Sciatic nerve (tissue), 2 donors: ENCODE results near the gene HOXA1. TPM values are rescaled to one million over a fixed set of nuclear protein-coding genes. Genes with fewer than 3 reads are reported as not detected.

Source experiments
- ATAC-seq: fragments of 200-7000 bp; cut with Tn5 transposase; one replicate; pipeline ENCODE4 v1.9.1; 2020; ENCODE audit warnings: mild to moderate bottlenecking, moderate library complexity
- DNase-seq: peaks from one replicate; pipeline ENCODE4 v3.0.0-alpha.2; 2020; ENCODE audit warnings: low spot score
- intact Hi-C: fragments of 100-400 bp; cut with DNase I; formaldehyde crosslinking; loops from one replicate; pipeline ENCODE4 v1.14.2; 2022
- total RNA-seq: library from RNA; stranded (reverse); fragmentation: NEBNext Ultra II Directional; extraction: Animal tissue kit (Norgen Biotek cat#: 25700); gene quantifications from one replicate; pipeline ENCODE4 v1.2.1, GENCODE V29; 2021
- donor health status: DM: no; HTN: no; CAD: no.
- donor health status: DM: no; HTN: no; CAD: no.

The HOXA1 gene
- total RNA-seq, 1 donor from 2014 or later: 0.98 TPM

- peak; percentile 68 for ATAC-seq
- intact Hi-C loops: no loop called here
- peak; percentile 86 for DNase-seq
These were observed 14.6 kb upstream of the HOXA1 start for GRCh38 chr7:27110186-27111031.

DNA sequence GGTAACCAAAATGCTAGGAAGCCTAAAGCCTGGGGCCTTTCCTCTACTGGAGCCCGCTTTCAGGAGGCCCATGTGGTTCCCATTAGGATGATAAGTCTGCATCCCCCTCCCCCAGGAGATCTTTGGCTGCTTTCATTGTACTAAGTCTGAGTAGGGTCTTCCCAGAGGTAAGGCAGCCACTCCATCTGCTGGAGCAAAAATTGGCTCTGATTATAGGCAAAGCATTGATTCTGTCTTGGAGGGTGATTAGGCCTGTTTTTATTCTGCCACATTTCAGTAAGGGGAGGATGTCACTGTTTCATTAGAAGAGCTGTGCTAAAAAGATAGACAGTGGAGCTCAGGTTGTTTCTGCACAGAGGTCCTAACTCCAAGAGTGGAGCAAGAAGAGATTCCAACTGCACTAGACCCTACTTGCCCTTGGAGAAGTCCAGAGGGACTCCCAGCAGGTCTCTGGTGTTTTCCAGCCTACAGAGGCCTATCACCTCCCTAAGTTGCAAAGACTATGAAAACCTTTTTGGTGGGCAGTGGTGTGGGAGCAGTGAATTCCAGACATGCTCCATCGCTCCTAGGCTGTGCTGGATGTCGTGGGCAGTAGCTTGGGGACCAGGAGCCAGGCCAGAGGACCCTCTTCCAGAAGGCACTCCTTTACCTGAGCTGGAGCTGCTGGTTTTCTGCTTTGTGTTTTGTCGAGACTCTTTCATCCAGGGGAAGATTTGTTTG is 13.8 kb upstream of the HOXA1 start:
- no peak for ATAC-seq
- no peak for DNase-seq
- intact Hi-C loops: no loop called here

DNA sequence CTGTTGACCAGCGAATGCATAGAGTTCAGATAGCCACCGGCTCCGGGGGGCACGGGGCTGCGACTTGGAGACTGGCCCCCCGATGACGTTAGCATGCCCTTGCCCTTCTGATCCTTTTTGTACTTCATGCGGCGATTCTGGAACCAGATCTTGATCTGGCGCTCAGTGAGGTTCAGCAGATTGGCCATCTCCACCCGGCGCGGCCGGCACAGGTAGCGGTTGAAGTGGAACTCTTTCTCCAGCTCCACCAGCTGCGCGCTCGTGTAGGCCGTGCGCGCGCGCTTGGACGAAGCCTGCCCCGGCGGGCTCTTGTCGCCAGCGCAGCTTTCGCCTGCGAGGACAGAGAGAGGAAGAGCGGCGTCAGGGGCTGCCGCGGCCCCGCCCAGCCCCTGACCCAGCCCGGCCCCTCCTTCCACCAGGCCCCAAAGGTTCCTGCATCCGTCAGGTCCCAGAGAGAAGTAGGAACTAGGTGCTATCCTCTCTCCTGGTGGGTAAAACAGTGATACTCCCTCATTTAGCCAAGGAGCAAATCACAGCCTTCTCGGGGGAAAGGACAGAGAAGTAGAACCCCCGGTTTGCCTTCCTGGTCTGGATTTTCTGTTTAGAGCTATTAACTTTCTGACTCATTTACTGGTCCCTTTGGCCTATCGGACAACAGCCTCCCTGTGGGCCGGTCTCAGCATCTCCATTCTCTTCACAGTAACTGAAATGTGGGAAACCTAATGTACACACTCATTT is 12.8 kb upstream of the HOXA1 start:
- intact Hi-C loops: no loop called here
- DNase-seq: peak; percentile 76
- peak; percentile 54 for ATAC-seq

DNA sequence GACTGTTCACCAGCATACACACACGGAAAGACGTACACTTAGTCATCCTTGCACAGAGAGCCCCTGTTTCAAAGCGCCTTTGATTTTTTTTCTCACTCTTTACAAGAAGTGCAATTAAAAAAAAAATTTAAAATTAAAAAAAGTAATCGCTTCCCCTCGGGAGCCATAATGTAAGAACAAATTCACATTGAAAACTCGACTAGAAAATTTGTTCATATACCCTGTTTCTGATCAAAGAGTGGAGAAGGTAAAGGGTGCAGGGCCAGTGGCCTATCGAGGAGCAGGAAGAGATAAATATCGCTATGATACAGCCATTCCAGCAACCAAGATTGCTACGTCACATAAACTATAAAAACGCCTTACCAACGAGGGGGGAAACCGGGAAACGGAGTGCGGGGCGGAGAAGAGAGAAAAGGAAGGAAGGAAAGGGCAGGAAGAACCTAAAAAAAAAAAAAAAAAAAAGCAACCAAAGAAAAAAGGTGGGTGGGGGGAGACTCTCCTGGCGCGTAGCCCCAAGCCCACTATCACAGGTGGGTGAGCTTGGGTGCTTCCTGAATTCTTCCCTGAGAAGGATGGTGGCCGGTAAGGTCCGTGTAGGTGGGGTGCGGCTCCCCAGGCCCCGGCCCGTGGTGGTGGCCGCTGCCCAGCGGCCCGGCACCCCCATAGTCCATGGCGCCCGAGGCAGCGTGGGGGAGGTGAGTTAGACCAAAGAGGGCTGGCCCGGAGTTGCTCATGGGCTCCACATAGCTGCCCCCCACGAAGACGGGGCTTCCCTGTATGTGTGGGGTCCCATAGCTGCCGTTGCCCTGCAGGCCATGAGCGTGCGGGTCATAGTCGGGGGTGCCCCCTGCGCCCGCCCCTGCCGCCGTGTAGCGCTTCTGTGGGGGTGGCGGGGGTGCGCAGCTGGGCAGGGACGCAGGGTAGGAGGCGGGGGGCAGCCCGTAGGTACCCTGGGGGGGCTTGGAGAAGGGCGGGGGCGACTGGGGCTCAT is 11.9 kb upstream of the HOXA1 start:
- peak; percentile 2 for ATAC-seq
- intact Hi-C loops: no loop called here
- peak; percentile 57 for DNase-seq

GRCh38 chr7:27106901-27107240 is 11.1 kb upstream of the HOXA1 start:
- intact Hi-C loops: no loop called here
- DNase-seq (no peak), ATAC-seq (no peak)

DNA sequence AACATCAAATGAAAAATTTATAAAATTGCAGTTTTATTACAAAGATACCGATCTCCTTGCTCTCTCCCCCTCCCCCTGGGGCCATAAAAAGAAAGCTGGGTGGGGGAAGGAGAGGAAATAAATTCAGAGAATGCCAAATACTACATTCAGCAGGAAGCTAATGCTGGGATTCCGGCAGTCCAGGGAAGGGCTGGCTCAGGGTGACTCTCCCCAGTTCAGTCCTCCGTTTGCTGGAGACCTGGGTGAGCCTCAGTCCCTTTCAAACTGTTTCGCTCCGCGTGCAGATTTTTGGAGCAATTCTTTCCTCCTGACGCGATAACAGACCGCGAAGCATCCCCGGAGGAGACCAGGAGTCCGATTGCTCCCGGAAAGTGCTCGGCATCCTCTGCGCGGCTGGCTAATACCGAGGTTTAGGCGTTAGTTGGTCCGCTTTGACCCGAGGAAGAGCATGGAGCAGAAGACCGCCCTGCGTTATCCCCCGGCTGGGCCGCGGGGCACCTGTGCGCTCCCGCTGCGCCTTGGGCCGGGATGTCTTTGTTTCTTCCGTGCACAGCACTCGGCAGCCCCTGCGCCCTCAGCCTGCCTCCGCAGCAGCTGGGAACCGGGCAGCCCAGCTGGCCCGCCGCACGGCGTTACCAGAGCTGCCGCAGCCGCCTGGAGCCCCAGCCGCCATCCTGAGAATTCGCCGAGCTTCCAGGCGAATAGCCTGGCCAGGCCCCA is 10.5 kb upstream of the HOXA1 start:
- DNase-seq (peak; percentile 59), ATAC-seq (peak; percentile 11)
- intact Hi-C loops: no loop called here

DNA sequence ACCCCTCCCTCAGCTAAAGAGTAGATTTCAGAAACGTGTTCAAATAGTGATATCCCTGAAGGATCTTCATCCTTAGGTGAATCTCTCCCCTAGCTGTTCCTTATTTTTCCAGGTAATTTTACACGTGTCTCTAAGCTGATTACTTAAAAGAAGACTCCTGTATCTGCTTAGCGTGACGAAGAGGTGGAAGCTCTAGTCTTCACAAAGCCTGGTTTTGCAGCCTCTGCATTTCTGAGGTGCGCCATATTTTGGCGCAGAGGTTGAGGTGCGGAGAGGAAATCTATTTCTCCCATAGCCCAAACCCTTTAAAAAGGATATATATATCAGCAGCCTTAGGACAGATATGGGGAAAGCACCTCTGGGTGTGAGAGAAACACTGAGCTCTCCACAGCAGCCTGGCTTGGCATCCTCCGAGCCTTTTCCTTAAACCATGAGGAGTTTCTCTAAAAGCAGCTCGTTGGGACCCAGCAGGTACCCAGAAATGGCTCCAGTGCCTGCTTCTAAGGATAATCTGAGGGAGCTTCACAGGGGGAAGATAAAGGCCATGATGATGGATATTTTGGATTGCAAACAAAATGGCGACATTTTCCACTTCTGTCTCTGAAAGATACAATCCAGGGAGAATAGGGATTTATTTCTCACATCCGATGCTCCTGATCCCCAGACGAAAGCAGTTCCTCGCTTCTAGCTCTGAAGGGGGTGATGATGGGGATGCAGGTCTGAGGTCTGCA is 9.7 kb upstream of the HOXA1 start:
- intact Hi-C loops: no loop called here
- DNase-seq: no peak
- no peak for ATAC-seq

GRCh38 chr7:27104341-27105058 is 8.7 kb upstream of the HOXA1 start:
- DNase-seq (peak; percentile 55), ATAC-seq (no peak)
- intact Hi-C loops: no loop called here

DNA sequence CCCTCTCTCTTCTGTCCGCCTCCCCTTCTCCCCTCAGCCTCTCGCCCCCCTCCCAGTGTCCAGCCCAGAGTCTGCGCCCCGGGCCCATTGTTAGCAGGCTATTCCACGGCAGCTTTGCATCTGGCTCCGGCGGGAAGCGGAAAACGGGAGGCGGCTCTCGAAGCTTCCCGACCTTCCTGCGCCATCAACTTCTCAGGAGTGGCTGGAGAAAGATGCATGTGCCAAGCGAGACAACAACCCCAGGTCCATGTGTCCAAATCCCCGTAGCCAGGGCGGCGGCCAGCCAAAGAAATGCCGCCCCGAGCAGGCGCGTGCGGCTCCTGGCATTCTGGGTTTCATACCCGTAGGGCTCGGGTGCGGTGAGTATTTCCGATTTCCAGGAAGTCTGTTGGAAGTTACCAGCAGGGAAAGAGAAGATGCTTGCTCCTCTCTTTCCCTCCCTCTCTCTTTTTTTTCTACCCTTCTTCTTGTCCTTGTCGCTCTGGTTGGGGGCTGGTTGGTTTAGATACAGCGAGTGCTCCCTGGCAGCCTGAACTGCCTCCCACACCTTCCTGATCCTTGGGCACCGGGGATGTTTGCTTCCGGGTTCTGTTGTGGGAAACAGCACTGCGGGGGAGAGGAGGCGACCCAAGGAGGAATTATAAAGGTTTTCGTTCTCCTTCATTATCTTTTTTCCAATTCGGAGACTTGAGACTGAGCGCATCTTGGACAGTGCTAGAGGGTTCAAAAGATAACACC is 7.9 kb upstream of the HOXA1 start:
- peak; percentile 65 for DNase-seq
- ATAC-seq: no peak
- intact Hi-C loops: no loop called here

DNA sequence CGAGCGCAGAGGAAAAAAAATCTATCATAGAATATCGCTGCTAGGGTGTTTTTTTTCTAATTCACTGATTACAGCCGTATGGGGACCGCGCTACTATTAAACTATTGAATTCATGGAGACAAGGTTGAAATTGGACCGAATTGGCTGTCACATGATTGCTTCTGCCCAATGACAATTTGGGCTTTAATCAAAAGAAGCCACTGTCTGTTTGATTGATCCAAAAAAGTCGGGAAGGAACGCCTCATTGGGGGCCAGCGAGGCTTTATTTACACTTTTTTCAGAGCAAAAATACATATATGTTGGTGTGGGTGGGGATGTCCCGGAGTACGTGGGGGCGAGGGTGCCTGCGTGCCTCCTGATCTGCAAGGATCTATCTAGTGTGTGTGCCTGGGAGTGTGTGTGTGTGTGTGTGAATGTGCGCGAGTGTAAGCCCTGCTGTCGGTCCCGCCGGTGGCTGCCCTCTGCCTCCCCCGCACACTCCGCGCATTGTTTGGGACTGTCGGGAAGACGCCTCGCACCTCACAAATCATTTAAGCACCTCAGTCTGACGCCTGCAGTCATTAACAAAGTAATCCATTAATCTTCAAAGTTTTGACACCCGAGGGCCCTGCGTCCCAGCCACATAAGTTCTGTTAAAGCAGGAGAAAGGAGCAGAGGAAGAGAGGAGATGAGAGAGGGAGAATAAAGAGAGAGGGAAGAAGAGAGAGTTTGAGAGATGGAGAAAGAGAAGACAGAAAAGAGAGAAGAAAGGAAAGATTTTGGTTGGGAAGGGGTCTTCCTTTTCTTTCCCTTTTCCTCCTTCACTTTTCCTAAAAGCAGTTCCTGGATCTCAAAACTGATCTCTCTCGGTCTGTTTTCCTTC is 7.0 kb upstream of the HOXA1 start, which contains the start of gene HOXA2:
Gene HOXA2, minus strand, starts transcription at position 103 of the 862 bp plus-strand sequence. CDS start 183 bp downstream, outside the sequence.
- intact Hi-C loops: no loop called here
- DNase-seq (no peak), ATAC-seq (peak; percentile 58)

DNA sequence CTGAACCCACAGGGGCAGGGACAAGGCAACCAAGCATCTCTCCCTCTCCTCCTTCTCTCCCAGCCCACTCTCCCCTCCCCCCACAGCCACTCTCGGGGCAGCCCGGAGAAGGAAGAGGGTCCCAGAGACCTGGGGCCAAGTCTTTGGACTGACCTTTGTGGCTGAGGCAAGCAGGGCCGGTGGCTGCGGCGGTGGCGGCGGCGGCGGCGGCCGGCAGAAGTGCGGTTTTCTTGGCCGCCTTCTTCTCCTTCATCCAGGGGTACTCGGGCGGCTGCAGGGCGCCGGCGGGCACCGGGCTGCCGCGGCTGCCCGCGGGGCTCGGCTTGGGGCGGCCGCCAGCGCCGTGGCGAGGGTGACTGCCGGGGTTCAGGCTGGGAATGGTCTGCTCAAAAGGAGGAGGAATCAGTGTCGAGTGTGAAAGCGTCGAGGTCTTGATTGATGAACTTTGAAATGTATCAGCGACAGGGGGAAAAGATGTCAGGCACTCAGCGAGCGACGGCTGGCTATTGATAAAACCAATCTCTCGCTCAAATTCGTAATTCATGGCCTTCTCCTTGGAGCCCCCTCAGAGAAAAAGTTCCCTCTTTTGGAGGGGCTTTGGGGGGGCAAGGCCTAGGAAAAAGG is 6.3 kb upstream of the HOXA1 start:
- no peak for ATAC-seq
- intact Hi-C loops: no loop called here
- DNase-seq: no peak

DNA sequence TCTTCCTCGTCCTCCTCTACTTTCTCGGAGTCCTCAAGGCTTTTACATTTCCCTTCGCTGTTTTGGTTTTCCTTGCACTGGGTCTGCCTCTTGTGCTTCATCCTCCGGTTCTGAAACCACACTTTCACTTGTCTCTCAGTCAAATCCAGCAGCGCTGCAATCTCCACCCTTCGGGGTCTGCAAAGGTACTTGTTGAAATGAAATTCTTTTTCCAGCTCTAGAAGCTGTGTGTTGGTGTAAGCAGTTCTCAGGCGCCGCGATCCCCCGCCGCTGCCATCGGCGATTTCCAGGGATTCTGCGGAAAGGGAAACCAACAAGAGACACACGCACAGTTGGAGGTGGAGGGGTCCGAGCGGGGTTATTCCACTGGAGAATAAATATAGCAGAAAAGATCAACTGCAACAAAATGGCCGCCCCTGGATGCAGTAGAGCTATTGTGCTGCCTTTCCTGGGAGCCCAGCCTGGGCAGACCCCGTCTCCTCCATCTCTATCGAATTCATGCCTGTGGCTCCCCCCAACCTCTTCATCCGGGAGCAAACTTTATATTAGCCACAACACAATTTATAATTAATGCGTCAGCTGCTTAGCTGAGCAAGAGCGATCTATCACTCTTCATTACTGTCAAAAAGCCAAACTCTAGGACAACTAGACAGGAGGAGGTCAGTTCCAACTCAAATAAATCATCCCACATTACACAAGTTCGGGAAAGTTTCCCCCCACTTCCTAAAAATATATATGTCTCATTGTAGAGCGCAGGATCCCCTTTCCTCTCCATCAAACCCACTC is 5.6 kb upstream of the HOXA1 start:
- intact Hi-C loops: no loop called here
- ATAC-seq (no peak), DNase-seq (no peak)

- intact Hi-C loops: no loop called here
- ATAC-seq: no peak
- DNase-seq: no peak
These were observed 4.9 kb upstream of the HOXA1 start for GRCh38 chr7:27100694-27101170.
